Embryonic facial prominence (tissue), 1 donor: ENCODE results near the gene STK32B.
"Not testable (repeated sequence)": the region's sequence is repeated elsewhere in the genome, so short reads cannot be mapped to it uniquely, and the experiment has no call there.

Experiments
- DNase-seq: peaks from one replicate; pipeline ENCODE4 v3.0.0-alpha.2; 2016; ENCODE audit errors: extremely low spot score

STK32B gene

DNA sequence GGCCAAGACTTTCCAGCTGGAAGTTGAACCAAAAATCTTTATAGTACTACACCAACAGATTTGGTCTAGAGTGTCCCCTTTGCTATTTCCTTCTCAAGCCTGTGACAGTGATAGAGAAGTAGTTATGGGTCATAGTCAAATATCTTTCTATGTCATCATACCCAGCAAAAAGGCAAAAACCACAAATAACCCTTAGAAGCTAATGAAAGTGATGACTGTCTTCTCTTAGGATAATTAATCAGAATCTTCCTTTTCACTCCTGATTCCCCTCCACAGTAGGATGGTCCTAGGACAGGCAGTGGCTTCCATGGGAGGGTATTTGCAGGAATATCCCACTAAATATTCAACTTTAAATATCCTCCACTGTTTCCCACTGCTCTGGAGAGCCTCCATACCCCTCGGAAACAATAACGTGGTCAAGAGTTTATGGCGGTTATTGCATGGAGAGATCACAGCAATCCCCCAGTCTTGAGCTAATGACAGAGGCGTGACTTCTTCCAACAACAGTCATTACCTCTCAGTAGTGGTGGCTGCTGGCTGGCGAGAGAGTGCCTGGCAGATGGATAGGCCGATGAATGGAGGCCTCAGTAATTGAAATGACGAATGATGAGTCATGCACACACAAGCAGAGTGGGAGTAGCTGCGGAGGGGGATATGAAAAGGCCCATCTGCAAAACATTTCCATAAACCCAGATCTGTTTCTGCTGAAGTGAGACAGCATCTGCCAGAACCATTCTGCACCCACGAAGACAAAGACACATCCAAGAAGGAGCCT, 154.9 kb downstream of the STK32B start:
- DNase-seq = no peak

DNA sequence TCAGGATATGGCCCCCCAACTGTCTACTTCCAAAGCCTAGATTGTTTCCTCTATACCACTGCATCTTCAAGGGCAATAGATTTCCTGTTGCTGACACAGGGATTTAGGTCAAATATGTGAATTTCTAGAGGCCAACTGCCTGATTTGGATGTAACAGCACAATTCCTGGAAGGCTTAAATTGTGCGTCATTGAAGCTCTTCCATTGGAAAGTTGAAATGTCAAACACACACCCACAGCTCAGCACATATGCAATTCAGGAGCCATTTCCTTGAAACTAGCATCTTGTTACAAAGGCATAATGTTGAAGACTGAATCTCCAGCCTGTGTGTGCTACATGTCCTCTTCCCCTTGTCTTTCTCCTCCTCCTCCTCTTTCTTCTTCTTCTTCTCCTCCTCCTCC, 158.6 kb downstream of the STK32B start:
- no peak for DNase-seq

DNA sequence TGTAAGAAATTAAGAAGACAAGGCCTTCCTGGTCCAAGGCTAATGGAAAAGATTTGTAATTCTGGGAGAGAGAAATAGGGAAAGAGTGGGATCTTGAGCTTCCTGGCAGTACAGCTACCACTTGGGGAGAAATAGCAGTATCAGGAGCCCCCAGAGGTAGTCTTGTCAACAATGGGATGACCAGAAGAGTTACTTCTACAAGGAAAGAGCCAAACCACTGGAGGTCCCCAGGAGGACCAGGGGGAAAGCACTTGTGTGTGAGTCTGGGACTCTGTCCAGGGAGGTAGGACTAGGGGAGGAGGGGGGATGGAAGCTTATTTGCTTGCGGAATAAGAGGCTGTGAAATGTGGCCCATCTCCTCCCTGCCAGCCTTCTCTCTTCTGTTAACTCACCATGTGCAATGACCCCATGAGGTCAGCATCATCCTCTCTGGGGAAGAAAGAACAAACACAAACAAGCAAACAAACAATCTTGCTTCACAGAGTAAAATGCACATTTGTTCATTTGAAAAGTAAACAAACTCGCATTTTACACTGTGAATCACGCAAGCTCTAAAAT, 160.1 kb downstream of the STK32B start:
- DNase-seq = no peak

DNA sequence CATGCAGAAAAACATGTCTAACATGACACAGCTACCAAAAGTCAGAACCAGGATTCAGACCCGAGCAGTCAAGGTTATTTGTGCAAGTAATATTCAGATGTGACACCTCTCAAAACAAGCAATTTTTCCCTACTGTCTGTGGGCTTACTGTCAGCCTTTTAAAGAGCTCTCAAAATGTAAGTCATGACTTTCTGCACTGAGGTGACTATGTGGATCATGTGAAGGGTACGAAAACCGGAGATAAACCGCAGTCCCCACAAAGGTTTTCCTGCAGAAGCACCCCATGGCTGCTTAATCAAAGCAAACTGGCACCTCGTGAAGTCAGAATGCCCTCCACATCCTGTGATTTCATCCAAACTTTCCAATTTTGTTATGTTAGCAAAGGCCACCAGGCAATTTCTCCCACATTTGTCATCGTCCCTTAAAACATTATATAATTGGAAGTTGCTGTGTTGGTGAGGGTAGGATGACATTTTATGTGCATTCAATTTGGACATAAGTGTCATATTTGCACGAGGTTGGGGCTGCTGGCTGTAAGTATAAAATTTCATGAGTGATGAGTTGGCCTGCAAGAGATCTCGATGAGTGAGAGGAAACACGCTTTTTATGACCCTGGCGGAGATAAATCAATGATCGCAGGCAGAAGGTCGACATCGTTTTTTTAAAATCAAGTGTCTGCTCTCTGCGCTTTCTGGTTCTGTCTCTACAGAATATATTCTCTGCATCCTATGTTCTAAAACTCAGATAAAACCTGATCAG, 161.2 kb downstream of the STK32B start:
- DNase-seq = no peak

DNA sequence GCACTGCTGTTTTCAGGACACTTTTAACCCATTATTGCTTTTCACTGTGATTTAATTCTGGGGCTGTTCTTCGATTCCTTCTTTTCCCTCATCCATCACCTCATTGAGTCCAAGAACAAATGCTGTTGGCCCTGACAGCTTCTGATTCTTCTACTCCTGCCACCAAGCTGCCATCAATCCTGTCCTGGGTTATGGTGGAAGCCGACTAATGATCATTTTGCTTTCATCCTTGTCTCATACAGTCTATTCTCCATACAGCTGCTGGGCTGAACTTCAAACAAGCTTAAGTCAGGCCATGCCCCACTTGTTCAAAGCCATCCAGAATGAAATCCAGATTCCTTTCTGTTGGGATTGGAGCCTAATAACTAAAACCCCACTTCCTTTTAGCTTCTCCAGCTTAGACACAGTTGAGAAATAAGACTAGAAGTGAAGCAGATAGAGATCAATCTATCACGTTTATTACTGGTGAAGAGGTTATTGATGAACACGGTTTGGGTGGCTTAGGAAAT, 161.9 kb downstream of the STK32B start:
- DNase-seq = no peak

DNA sequence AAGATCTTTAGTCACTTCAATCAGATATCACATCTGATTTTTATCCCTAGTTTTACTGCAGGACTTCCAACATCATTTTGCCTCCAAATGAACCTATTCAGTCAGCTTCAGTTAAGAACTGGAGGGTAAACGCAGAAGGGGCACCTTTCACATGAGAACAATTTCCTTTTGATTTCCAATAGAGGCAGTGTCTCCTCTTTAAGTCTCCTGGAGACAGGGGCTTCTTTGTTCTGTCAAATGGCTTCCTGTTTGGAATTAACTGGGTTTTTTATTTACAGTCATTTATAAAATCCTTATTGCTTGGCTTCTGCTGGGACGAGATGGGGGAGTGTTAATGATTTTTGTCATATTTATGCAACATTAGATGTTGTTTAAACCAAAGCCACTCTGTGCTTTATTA, 164.0 kb downstream of the STK32B start:
- no peak for DNase-seq

DNA sequence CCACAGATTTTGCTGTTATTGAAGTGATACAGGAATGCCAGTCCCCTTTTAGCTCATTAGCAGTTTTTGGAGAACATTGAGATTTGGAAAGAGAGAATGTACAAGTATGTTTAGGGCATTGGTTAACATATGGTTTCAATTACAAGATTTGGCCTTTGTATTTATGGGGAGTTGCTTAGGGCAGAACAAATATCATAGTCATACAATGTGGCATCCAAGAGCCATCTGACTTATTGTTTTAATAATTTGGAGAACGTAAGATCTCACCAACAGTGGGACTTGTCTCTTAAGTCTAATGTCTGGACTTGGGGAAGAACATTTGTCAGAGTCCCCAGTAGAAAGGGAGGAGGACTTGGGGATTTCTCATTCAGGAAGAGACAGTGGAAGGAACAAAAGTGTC, 166.1 kb downstream of the STK32B start:
- DNase-seq = no peak

DNA sequence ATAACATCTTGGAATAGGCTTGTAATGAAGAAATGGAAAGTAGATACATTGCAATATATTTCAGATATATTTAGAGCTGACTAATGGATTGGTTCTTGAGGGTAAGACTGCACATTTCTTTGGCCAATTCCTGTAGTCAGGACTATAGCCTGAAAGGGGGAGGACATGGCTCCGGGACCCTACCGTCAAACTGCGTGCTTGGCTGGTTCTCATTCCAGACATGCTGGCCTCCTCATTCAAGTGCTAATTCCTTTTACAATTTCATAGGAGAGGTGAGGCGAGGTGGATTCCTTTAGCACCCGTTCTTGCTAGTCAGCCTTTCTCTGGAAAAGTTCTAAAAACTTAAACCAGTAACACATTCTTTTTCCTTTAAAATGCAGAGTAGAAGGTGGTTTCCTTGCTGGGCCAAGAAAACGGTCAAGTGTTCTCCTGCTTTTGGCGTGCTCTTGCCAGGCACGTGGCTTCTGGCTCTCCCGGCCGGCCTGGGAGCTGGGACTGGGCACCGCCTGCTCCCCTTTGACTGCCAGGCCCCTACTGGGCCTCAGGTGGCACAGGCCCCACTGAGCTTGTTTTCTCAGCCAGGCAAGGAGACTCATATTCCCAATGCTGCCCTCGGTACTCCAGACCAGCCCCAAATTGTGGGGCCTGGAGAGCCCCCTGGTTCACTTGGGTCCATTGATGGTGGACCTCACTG, 167.2 kb downstream of the STK32B start:
- DNase-seq = no peak

DNA sequence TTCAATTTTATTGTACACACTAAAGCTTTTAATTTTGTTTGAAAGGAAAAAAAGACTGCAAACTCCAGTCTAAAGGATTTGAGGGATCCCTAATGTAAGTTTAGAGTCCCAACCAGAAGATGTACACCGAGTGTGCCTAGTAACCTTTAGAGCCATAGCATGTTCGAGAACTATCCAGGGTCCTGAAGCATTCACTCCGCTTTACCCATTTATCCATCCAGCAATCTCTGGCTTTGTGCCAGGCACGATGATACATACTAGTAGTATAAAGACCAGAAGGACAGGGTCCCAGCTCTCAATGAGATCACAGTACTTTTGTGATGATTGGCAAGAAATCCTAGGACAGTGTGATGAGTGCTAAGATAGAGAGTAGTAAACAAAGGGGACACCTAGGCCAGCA, 168.7 kb downstream of the STK32B start:
- DNase-seq = no peak

DNA sequence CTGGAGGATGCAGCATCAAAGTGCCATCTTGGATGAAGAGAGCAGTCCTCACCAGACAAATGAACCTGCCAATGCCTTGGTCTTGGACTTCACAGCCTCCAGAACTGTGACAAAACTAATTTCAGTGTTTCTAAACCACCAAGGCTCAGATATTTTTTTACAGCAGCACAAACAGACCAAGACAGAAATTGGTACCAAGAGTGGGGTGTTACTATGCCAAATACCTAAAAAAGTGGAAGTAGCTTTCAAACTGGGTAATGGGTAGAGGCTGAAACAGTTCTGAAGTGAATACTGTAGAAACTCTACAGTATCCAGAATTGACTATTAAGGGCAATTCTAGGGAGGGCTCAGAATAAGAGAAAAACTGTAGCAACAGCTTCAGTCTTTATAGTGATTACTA, 170.8 kb downstream of the STK32B start:
- DNase-seq = no peak

DNA sequence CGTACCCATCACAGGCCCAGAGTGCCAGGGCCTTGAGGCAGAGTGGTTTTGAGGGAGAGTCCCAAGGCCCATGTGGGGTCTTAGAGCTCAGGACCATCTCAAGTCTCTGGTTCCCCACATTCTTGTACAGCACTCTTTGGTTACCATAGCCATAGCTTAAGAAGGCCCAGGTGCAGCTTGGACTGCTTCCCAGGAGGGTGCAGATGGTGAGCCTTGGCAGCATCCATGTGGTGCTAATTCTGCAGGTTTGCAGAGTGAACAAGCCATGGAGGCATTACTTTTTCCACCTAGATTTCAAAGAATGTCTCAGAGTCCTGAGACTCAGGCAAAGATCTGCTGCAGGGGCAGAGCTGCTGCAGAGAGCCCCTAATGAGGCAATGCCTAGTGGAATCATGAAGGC, 171.7 kb downstream of the STK32B start:
- DNase-seq = no peak

DNA sequence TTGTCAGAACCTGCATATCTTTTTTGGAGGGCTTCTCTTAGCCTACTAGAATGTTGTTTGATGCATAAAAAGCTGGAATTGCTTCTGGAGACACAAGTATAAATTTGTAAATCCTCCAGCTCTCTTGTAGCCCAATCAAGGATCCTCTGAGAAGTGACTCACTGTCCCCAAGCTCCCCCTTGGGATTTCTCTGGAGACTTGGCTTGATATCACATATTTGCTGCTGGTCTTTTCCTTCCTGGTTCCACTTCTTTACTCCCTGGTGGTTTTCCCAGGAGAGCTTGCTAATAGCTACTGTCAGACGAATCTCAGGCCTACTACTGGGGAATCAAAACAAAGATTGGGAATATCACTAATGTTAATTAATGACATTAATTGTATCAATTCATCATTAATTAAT, 173.1 kb downstream of the STK32B start:
- DNase-seq = no peak

DNA sequence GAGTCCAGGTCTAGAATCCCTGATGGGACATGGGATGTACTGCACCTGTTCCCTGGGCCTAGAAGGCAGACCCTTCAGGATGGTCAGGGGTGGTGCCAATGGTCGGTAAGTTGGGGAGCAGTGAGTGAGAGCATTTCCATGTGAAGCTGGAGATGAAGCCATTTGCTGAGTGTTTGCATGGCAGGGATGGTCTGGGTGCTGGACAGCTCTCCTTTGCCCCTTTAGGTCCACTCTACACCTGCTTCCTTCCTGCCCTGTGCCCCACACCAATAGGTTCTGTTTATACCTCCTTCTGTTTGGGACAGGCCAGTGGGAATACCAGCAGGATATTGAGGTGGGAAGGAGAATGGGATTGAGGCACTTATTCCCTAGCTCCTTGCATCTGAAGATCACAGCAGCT, 181.3 kb downstream of the STK32B start:
- DNase-seq = no peak

DNA sequence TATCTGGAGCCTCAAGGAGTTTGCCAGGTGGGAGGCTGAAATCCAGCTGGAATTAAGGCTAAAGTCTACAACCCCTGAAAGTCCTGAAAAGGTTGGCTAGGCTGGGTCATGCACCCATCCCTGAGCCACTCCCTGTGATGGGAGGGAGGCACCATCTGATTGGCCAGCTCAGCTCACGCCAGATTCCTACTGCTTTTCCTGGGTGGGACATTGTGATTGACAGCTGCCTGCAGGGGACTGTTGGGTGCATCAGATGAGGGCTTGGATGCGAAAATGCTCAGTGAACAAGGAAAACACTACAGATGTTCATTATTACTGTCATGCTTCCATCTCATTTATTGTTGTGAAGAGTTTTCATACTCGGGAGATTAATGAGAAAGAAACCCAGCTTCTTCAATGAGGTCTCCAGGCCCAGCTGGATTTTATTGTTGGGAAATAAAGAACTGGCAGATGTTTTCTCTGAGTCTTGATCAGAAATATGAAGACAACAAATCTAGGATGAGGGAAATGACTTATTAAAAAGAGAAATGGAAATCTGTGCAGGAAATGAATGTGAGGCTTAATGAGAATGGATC, 185.9 kb downstream of the STK32B start:
- no peak for DNase-seq

DNA sequence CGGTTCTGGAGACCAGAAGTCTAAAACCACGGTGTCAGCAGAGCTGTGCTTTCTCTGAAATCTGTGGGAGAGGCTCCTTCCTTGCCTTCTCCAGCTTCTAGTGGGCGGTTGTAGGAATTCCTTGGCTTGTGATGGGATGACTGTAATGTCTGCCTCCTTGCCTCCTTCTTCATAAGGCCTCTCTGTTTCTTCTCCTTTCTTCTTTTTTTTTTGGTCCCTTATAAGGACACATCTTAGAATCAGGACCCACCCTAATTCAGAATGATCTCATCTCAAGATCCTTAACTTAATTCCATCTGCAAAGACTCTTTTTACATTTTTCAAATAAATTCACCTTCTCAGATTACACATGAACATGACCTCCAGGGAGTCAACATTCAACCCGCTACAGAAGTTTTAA, 186.9 kb downstream of the STK32B start:
- DNase-seq = no peak

DNA sequence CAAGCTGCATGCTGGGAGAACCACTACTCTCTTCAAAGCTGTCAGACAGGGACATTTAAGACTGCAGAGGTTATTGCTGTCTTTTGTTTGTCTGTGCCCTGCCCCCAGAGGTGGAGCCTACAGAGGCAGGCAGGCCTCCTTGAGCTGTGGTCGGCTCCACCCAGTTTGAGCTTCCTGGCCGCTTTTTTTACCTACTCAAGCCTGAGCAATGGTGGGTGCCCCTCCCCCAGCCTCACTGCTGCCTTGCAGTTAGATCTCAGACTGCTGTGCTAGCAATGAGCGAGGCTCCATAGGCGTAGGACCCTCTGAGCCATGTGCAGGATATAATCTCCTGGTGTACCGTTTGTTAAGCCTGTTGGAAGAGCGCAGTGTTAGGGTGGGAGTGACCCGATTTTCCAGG, 195.8 kb downstream of the STK32B start:
- not testable (repeated sequence) for DNase-seq

DNA sequence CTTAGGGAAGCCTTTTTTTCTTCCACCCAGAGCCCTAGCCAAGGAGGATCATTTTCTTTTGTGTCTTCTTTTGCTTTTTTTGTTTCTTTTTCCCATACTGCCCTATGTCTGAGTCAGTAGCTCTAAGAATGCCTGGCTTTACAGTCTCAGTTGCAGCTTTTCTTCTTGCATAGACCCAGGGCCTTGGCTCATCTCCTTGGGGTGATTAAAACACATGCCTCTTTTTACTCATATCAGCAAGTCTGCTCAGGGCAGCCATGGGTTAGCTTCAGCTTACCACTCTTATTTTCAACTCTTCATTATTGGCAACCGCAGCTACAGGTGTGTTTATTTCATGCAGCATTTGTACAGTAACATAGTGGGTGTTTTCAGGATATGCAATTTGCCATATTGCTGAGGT, 196.5 kb downstream of the STK32B start:
- no peak for DNase-seq

DNA sequence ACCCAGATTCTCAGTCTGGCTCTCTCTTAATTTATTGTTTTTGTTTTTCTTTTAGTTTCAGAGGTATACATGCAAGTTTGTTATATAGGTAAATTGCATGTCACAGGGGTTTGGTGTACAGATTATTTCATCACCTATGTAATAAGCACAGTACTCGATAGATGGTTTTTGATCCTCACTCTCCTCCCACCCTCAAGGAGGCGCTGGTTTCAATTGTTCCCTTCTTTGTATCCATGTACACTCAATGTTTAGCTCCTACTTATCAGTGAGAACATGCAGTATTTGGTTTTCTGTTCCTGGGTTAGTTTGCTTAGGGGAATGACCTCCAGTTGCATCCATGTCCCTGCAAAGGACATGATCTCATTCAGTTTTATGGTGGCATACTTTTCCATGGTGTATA, 198.4 kb downstream of the STK32B start:
- no peak for DNase-seq

DNA sequence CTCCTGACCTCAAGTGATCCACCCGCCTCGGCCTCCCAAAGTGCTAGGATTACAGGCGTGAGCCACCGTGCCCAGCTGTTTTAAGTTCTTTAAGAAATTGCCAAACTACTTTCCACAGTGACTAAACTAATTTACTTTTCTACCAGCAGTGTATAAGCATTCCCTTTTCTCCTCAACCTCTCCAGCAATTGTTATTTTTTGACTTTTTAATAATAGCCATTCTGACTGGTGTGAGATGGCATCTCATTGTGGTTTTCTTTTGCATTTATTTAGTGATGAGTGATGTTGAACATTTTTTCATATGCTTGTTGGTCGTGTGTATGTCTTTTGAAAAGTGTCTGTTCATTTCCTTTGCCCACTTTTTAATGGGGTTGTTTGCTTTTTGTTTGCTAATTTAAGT, 199.3 kb downstream of the STK32B start:
- DNase-seq = not testable (repeated sequence)

DNA sequence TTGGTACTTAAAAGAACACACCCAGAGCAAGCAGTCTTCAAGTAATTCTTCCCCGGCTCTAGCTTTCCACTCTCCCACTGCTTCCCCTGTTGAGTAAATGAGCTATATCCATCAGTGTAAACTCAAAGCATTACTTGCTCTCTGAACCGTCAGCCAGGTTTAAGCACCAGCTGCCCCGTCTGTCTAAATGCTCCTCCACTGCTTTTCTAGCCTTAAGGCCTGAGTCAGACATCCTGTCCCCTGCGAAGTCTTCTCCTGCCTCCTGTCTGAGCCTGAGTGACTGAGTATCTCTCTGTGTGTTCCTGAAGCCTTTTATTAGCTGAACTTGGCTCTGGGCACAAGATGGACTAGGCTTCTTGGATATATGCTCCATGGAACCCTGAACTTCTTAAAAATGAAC, 205.1 kb downstream of the STK32B start:
- no peak for DNase-seq

DNA sequence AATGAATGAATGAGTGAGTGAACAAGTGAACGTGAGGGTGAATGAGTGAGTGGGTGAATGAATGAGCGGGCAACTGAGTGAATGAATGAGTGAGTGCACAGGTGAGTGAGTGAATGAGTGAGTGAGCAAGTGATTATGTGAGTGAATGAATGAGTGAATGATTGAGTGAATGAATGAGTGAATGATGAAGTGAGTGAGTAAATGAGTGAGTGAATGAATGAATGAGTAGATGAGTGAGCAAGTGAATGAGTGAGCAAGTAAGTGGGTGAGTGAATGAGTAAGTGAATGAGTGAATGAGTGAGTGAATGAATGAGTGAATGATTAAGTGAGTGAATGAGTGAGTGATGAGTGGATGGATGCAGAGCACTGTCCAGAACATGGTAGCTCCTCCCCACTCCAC, 205.8 kb downstream of the STK32B start:
- DNase-seq = no peak

DNA sequence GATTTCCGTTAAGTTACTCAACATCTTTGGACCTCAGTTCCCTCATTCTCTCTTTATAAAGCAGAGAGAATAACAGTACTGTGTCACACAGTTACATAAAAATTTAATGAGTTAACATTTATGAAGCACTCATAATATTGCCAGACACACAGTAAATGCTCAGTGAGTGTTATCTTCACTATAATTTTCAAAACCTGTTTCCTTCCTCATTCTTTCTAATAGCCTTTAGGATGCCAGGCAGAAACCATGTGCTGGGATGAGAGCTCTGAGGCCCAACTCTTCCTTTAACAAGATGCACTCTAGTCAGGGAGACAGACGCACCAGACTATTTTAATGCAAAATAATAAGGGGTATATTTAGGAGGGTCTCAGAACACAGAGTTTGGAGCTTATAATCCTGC, 208.2 kb downstream of the STK32B start:
- DNase-seq = no peak
